Stimulated activated naive CD8-positive, alpha-beta T cell treated with anti-CD3 and anti-CD28 coated beads, Interleukin-15, Interleukin-2, amounts not matched to agents 100 U/mL and 50 U/mL, for 24 hours (primary cell): ENCODE measurements around the gene ZRANB1.
A peak's percentile ranks its signal among the peaks of the same experiment; 100 is the strongest.
"Not testable (repeated sequence)": the region's sequence is repeated elsewhere in the genome, so short reads cannot be mapped to it uniquely, and the experiment has no call there.

ENCODE experiments used
- ATAC-seq: fragments of 150-1000 bp; cut with Tn5 transposase; one replicate; pipeline ENCODE4 v1.10.0; 2021
- DNase-seq: peaks from one replicate; pipeline ENCODE4 v3.0.0; 2021

Gene ZRANB1

DNA sequence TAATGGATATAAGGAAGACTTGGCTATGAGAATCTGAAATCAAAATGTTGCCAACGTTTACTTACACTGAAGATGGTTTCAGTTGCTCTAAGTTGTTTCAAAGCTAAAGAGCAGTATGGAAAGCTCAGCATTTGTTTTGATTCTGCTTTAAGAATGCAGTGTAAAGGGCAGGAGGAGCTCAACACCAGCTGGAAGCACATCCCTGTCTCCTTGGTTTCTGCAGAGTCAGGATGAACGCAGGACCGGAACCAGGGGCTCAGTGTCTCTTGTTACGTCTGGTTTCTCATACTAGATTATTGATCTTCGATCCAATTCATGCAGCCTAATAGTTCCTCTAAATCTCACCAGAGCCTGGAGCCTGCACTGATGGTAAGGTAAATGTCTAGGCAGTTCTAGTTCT is 24.1 kb downstream of the ZRANB1 start:
- no peak for DNase-seq

GRCh38 chr10:124967255-124967654 is 25.3 kb downstream of the ZRANB1 start:
- DNase-seq (no peak), ATAC-seq (no peak)

More for the DNA sequence above, 24.1 kb downstream of the ZRANB1 start:
- ATAC-seq: no peak

GRCh38 chr10:124971276-124971675 is 29.4 kb downstream of the ZRANB1 start:
- no peak for DNase-seq
- ATAC-seq: no peak

DNA sequence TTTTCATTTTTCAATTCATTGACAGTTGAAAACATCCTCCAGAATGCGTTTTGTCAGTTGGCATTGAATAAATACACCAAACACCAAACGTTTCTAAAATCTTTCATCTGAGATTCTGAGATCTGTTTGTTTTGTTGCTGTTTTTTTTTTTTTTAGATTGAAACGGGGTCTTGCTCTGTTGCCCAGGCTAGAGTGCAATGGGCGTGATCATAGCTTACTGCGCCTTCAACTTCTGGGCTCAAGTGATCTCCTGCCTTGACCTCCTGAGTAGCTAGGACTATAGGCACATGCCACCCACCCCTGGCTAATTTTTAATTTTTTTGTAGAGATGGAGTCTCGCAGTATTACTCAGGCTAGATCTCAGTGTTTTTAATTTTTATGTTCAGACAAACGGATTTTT is 30.7 kb downstream of the ZRANB1 start:
- DNase-seq (no peak), ATAC-seq (no peak)

- no peak for DNase-seq
- ATAC-seq: no peak
These were observed 32.2 kb downstream of the ZRANB1 start for GRCh38 chr10:124974131-124974530.

- peak; percentile 89 for ATAC-seq
- no peak for DNase-seq
These were observed 34.1 kb downstream of the ZRANB1 start for GRCh38 chr10:124975977-124976514.

DNA sequence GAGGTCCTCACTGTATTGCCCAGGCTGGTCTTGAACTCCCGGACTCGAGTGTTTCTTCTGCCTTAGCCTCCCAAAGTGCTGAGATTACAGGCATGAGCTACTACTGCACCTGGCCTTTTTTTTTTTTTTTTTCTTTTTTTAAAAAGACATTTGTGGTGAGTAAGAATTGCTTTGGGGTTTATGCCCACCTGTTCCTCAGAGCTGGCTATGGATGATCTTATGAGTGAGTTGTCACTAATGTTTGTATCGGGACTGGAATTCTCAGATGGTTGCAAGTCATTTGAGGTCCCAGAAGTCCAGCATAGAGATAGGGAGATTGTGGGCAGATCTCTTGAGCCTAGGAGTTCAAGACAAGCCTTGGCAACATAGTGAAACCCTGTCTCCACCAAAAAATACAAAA is 35.2 kb downstream of the ZRANB1 start:
- ATAC-seq (no peak), DNase-seq (no peak)

- DNase-seq (no peak), ATAC-seq (no peak)
These were observed 35.9 kb downstream of the ZRANB1 start for GRCh38 chr10:124977648-124978375.

GRCh38 chr10:124978376-124978725 is 36.4 kb downstream of the ZRANB1 start:
- no peak for ATAC-seq
- DNase-seq: no peak

DNA sequence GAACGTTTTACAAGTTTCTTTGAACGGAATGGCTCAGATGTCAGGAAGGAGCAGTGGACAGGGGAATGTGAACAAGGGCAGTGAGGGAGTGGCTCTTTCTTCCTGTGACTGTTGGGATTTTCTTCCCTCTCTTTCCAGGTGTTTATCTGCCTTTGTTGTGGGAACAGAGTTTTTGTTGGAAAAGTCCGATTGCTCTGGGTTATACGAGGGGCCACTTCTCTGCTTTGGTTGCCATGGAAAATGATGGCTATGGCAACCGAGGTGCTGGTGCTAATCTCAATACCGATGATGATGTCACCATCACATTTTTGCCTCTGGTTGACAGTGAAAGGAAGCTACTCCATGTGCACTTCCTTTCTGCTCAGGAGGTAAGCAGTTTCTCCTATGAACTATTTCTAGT is 41.4 kb downstream of the ZRANB1 start:
- ATAC-seq (no peak), DNase-seq (no peak)

- DNase-seq: no peak
- ATAC-seq: no peak
These were observed 42.5 kb downstream of the ZRANB1 start for GRCh38 chr10:124984376-124984775.

DNA sequence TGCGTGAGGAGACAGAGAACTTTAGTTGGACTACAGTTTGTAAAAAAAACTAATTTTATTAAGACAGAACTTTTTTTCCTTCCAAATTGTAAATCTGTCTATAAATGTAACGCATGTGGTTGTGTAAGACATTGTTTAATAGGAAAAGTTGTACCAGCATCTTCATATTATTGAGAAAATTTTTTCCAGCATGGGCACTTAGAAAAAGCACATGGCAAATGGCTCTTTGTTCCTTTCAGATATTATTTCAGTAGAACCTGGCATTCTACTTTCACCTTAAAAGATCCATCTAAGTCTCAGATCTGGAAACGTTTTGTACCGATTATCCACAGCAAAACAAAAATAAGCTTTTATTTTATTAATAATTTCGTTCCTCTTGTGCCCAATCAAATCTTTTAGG is 43.2 kb downstream of the ZRANB1 start:
- DNase-seq (no peak), ATAC-seq (no peak)

- DNase-seq (no peak), ATAC-seq (no peak)
These were observed 45.9 kb downstream of the ZRANB1 start for GRCh38 chr10:124987788-124988187.

DNA sequence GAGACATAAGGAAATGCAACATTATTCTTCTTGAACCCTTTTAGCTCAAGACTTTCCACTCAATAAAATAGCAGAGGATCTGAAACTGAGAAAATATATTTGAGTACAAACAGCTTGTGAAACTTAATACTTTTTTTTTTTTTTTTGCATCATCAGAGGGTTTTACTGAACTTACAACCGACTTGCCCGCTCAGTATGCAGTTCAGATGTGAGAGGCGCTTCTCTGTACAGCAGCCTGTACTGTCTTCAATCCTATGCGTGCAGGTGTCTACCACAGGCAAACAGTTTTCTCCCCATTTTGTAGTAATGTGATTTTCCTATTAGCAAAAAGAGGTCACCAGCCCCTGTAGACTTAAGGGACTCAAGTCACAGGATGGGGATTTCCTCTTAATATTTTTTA is 46.8 kb downstream of the ZRANB1 start:
- DNase-seq, ATAC-seq: not testable (repeated sequence)

DNA sequence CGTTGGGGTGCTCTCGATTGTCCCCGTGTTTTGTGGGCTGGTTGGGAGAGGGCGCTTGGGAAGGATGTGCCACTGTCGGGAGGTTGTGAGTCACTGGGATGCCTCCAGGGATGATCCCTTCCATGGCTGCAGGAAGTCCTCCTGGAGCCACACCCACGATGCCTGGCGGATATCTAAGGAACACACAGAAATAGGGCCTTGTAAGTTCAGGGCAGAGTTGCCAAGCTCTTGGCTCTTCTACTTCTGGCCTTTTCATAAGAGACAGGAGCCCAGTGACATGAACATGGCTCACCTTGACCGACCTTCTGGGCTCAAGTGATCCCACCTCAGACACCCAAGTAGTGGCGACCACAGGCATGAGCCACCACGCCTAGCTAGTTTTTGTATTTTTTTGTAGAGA is 47.6 kb downstream of the ZRANB1 start:
- DNase-seq: no peak
- ATAC-seq: no peak

DNA sequence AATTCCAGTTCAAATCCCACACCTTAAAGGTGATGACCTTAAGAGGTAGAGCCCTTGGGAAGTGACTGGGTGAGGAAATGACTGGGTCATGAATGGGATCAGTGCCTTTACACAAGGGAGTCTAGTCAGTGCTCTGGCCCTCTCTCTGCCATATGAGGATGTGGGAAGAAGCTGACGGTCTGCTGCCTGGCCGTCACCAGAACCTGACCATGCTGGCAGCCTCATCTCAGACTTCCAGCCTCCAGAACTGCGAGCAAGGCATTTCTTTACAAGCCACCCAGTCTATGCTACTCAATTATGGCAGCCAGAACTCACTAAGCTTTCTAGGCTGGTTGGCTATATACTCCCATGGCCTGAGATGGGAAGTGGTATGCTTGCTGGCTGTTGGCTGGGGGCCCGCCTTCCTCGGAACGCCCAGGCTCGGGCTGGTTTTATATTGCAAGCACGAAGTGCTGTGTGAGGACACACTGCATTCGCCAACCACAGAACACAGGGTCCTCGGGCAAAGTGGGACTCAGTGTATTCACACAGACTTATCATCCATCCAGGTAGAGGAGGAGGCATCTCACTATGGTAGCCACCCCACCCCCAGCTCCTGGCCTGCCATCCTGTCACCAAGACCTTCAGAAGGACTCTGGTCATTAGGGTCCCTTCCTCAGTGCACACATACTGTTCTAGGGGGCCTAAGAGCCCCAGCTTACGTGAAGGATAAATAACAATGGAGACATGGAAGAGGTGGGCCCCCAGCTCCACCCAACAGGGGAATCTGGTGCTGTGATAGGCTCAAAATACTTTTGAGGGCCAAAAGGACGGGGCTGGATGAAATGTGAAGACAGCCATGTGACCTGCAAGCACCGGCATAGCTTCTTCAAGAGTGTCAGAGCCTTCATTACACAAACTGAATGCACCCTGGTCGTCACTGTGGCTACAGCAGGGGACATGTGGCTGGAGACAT is 49.0 kb downstream of the ZRANB1 start:
- DNase-seq: no peak
- ATAC-seq: no peak

DNA sequence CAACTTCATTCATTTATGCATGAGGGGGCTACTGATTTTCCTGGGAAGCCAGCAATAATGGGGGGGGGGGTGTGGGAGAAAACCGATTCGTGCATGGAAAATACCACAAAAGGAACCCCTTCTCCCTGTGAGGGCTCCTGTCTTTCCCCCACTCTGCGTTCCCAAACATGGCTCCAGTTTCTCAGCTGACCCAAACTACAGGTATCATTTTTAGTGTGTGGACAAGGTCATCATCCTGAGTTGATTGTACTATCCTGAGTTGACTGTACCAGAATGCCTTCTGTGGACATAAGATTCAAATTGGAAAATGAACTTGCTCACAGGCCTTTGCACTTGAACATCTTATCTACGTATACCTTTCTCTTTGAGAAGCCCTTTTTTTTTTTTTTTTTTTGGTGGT is 49.9 kb downstream of the ZRANB1 start:
- no peak for ATAC-seq

DNA sequence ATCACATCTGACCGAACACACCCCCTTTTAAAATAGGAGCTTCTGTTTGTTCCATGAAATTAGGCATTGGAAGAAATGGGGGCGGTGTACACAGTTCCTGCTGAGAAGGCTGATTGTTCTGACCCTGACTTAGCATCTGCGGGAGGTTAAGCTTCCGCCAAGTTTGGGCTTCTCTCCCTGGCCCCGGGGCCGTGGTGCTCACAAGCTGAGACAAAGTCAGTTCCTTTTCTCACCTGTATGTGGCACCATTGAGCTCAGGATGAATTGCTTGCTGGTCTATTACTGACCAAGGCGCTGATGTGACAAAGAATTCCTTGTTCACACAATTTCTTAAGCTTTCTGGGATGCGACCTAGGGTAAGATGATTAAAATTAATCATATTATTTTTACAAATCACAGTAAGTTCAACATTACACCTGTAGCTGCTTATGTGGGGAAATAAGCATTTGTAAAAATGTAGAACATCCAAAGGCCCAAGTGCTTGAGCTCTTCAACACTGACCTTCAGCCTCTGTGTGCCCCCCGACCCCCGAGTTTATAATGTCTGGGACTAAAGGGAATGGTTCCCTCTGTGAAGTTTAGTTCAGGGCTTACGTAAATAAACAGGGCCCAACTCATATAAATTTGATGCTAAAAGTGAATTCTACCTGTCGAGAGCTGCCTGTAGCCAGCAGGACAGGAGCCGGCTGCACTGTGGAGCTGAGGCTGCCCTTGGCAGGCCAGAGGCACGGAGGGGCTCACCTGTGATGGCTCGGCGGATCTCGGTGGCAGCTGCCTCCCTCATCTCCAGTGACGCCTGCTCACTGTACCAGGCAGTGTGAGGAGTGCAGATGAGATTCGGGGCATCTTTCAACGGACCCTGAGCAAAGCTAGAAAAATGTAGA is 50.8 kb downstream of the ZRANB1 start:
- peak; percentile 27 for DNase-seq
- ATAC-seq: peak; percentile 28

More for the DNA sequence above, 49.9 kb downstream of the ZRANB1 start:
- DNase-seq: no peak

DNA sequence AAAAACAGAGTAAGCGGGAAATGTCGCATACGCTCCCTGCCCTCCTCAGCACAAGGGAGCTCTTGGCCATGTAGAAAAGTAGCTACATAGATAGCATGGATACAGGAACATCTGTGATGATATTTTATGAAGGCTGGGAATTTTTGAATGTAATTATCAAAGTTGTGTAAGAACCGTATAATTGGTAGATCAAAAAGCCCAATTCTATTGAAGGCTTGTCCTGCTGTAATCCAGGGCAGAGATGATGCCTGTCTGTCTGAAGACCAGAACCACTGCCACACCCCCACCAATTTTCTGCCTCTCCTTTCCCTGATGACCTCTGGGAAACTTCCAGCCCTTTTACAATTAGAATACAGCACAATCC is 51.4 kb downstream of the ZRANB1 start:
- ATAC-seq (no peak), DNase-seq (no peak)

DNA sequence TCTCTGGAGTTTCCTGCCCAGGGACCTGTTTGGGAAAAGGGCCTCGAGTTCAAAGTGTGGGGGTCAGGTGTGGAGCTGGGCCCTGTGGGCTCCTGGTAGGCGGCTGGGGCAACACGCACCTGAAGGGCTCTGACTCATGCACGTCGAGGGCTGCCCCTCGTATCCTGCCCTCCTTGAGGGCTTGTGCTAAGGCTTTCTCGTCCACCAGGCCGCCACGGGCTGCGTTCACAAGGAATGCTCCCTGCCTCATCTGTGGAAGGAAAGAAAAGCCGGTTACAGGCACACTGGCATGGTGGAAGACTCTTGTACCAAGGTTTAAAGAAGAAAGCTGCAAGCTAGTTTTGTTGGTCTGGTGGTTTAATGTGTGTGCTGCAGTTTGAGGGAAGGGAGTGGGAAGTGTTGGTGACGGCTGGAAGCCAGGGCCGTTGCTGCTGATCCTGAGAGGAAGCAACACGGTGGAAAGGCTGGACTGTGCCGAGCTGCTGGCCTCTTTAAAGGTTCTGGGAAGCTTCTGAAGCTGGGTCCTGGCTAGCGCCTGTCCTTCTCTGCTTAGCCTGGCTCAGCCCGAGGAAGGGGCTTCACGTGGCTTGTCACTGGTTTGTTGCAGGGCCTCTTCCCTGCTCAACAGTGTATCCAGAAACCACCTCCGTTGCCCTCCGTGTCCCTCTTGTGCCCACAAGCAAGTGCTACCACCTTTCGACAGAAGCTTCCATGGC is 52.0 kb downstream of the ZRANB1 start:
- no peak for DNase-seq
- no peak for ATAC-seq
